HEK293 (cell line): ENCODE measurements around the gene B3GNT9.
A peak's percentile ranks its signal among the peaks of the same experiment; 100 is the strongest.

Experiments
- CTCF ChIA-PET: fragments of 350-600 bp; formaldehyde crosslinking; extraction: SDS; loops from one replicate; lab custom pipeline; 2021; ENCODE audit warnings: antibody characterized with exemption; lab: Yijun Ruan, JAX
- POLR2A ChIA-PET: fragments of 300-600 bp; formaldehyde crosslinking; extraction: SDS; loops from one replicate; lab custom pipeline; 2020; ENCODE audit warnings: antibody characterized with exemption, inconsistent platforms; lab: Yijun Ruan, JAX
- H3K27ac ChIP-seq: fragments of 200-500 bp; sonication (Bioruptor generic); 2 replicates; pipeline ENCODE4 v1.5.1; 2014; ENCODE audit warnings: low read depth, low read length, control low read depth, inconsistent platforms; ENCODE audit errors: extremely low read depth
- H3K36me3 ChIP-seq, 2 experiments: fragments of 200-500 bp in 1 of 2; sonication (Bioruptor generic) in 1 of 2; 1 replicate in 1 of 2; 2 replicates in 1 of 2; pipeline ENCODE4 v1.5.1; 2014 to 2017; ENCODE audit warnings: inconsistent platforms in 2 of 2, low read length in 2 of 2; ENCODE audit not compliant: control insufficient read depth in 2 of 2, insufficient read depth in 1 of 2
- H3K4me1 ChIP-seq: fragments of 200-500 bp; sonication (Bioruptor generic); 2 replicates; pipeline ENCODE4 v1.5.1; 2014; ENCODE audit warnings: mild to moderate bottlenecking, low read length, inconsistent platforms; ENCODE audit not compliant: control insufficient read depth, insufficient read depth
- H3K4me3 ChIP-seq: 2 replicates; pipeline ENCODE4 v1.5.1; 2011; ENCODE audit warnings: low read depth, mild to moderate bottlenecking, control low read depth, low read length, moderate library complexity
- H3K9me3 ChIP-seq: fragments of 200-500 bp; sonication (Bioruptor generic); 2 replicates; pipeline ENCODE4 v1.5.1; 2014; ENCODE audit warnings: low read depth, low read length, inconsistent platforms; ENCODE audit not compliant: control insufficient read depth, insufficient read depth
- WT1 ChIP-seq: fragments of 450-650 bp; formaldehyde crosslinking; IDR thresholded peaks from 2 replicates; pipeline ENCODE4 v1.5.1; 2016; ENCODE audit warnings: missing biosample characterization, missing genetic modification characterization
- ZBTB48 ChIP-seq: fragments of 450-650 bp; formaldehyde crosslinking; IDR thresholded peaks from 2 replicates; pipeline ENCODE4 v1.5.1; 2016; ENCODE audit warnings: missing biosample characterization, missing genetic modification characterization
- ZNF155 ChIP-seq: fragments of 450-650 bp; formaldehyde crosslinking; IDR thresholded peaks from 2 replicates; pipeline ENCODE4 v1.5.1; 2016; ENCODE audit warnings: missing biosample characterization, missing genetic modification characterization
- ZNF174 ChIP-seq: fragments of 450-650 bp; formaldehyde crosslinking; IDR thresholded peaks from 2 replicates; pipeline ENCODE4 v1.5.0; 2017; ENCODE audit warnings: missing biosample characterization, mild to moderate bottlenecking, missing genetic modification characterization
- ZNF292 ChIP-seq: fragments of 450-650 bp; formaldehyde crosslinking; IDR thresholded peaks from 2 replicates; pipeline ENCODE4 v1.5.1; 2016; ENCODE audit warnings: low read depth, missing biosample characterization, missing genetic modification characterization, borderline replicate concordance
- ZNF610 ChIP-seq: fragments of 450-650 bp; formaldehyde crosslinking; IDR thresholded peaks from 2 replicates; pipeline ENCODE4 v1.5.1; 2016; ENCODE audit warnings: missing biosample characterization, missing genetic modification characterization, borderline replicate concordance
- ZNF660 ChIP-seq: fragments of 450-650 bp; IDR thresholded peaks from 2 replicates; pipeline ENCODE4 v1.5.1; 2018; ENCODE audit warnings: missing biosample characterization, mild to moderate bottlenecking, missing genetic modification characterization
- ZNF843 ChIP-seq: fragments of 450-650 bp; formaldehyde crosslinking; IDR thresholded peaks from 2 replicates; pipeline ENCODE4 v1.5.1; 2016; ENCODE audit warnings: missing biosample characterization, missing genetic modification characterization
- TF ChIP-seq, protein P1 (sequence below): fragments of 450-650 bp; formaldehyde crosslinking; IDR thresholded peaks from 2 replicates; pipeline ENCODE4 v1.5.1; 2017; ENCODE audit warnings: missing biosample characterization, missing genetic modification characterization

B3GNT9 gene

DNA sequence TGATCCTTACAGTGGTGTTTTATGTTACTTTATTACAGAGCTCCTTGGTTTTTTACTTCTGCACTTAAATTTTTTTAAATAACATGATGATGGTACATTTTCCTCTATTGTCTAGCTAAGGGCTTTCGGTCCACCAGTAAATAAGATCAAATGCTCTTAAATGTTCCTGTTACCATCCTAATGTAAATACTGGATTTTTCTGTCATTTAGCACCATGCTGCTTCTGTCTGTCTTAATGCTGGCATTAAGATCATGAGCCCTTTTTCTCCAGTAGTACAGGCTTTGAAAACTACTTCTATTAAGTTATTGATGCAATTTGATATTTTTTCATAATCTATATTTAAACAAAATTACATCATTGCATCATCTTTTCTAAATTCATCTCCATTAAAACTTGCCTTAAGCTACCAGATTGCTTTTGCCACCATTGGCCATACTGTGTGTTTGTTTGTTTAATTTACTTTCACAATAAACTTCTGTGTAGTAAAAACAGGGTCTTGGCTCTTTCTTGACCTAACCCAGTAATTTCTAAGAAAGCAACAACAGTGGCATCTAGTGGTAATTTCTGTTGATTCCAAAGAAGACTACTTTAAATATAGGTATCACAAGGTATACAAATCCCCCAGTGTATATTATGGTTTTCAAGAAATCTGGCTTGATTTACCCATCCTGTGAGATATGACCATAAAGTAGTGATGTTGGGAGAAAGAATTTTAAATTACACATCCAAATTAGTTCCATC, 50.1 kb downstream of the B3GNT9 start (continued):
- TF ChIP-seq ZNF610 (tag by site-specific recombination): peak; percentile 51; the same call in 1 of the 2 replicates

DNA sequence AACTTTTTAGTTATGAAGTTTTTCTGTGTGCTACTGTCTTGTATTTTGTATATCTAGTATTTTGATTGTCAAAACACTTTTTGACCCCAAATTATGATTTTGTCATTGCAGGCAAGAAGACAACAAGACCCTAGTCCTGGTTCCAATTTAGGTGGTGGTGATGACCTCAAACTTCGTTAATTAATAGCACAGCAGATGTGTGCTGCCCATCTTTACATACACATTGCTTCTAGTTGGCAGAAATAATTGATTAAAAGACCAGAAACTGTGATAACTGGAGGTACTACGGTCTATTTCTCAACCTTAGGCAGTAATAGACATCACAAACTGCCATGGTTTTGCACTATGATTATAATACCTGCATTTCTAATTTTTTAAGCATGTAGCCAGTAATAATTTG, 52.2 kb downstream of the B3GNT9 start:
- 0 out of 2 replicates have a peak overlapping the region, but pooled peaks have one; percentile 16 for H3K27ac ChIP-seq
- POLR2A ChIA-PET: no interaction called here
- TF ChIP-seq, protein P1, sequence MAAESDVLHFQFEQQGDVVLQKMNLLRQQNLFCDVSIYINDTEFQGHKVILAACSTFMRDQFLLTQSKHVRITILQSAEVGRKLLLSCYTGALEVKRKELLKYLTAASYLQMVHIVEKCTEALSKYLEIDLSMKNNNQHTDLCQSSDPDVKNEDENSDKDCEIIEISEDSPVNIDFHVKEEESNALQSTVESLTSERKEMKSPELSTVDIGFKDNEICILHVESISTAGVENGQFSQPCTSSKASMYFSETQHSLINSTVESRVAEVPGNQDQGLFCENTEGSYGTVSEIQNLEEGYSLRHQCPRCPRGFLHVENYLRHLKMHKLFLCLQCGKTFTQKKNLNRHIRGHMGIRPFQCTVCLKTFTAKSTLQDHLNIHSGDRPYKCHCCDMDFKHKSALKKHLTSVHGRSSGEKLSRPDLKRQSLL: no peak
- TF ChIP-seq ZNF843 (tag by site-specific recombination): no peak
- no peak for TF ChIP-seq ZNF292
- TF ChIP-seq ZBTB48 (tag by site-specific recombination): no peak
- no peak for TF ChIP-seq ZNF660 (tag by site-specific recombination)
- no peak for TF ChIP-seq ZNF174 (tag by site-specific recombination)
- no peak for TF ChIP-seq WT1 (tag by site-specific recombination)
- no peak for TF ChIP-seq ZNF155 (tag by site-specific recombination)
- TF ChIP-seq, all 188 proteins: peak for 0
- Histone ChIP-seq H3K36me3 (peaks cover 4 to 9% of the 10 kb centered on the region in 2 experiments; a peak in 2 of 3 replicates), H3K4me1 (peaks cover 5% of the 10 kb centered on the region; the same call in 1 of the 2 replicates), H3K4me3 (no peak overlapping the region), H3K9me3 (no peaks in the 10 kb centered on the region)
- CTCF ChIA-PET: interaction anchor here (0.6 to 9.1 kb wide), 5 partner anchors 11 to 138 kb away, joined by 3 to 104 read pairs (median 4); partner anchors contain the start of genes CES3 and PHAF1
